Myocyte (in vitro differentiated cells): ENCODE measurements around the gene ANXA9. TPM values are rescaled to one million over a fixed set of nuclear protein-coding genes. Genes with fewer than 3 reads are reported as not detected.
A peak's percentile ranks its signal among the peaks of the same experiment; 100 is the strongest.

Source experiments
- DNase-seq: peaks from one replicate; pipeline ENCODE4 v3.0.0-alpha.2; 2012; ENCODE audit warnings: low read depth
- polyA plus RNA-seq: library from polyadenylated mRNA; unstranded; fragments of >200 nt; gene quantifications from one replicate; pipeline ENCODE4 v1.2.1, GENCODE V29; 2012; ENCODE audit warnings: missing spikeins
- total RNA-seq: library from RNA; depleted of rRNA; stranded (reverse); fragments of >200 nt; gene quantifications from 2 replicates; pipeline ENCODE4 v1.2.3, GENCODE V29; 2014

Gene ANXA9, protein sequence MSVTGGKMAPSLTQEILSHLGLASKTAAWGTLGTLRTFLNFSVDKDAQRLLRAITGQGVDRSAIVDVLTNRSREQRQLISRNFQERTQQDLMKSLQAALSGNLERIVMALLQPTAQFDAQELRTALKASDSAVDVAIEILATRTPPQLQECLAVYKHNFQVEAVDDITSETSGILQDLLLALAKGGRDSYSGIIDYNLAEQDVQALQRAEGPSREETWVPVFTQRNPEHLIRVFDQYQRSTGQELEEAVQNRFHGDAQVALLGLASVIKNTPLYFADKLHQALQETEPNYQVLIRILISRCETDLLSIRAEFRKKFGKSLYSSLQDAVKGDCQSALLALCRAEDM
- not detected in 2 replicates for total RNA-seq
- 1.1 TPM for polyA plus RNA-seq

- no peak for DNase-seq
Observed at GRCh38 chr1:150981805-150982712, at the start of gene ANXA9. Gene ANXA9, plus strand, starts transcription at chr1:150982292. Its CDS starts 814 bp downstream, at chr1:150983106.

GRCh38 chr1:150944856-150945255 lies 37.2 kb upstream of the ANXA9 start:
- DNase-seq: no peak

DNA sequence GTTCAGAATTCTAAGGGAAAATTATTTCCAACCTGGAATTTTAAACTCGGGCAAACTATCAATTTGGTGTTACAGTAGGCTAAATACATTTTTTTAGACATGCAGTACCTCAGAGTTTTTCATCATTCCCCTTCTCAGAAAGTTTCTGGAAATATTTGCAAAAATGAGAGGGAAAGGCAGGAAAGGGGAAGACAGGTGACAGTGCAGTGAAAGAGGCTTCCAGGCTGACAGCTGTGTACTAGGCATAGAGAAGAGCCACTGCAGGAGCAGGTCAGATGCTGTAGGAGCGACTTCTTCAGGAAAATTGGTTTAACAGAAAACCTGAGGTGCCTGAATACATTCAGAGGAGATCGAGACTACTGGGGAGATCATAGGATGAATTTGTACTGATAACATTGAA lies 27.4 kb upstream of the ANXA9 start:
- no peak for DNase-seq

GRCh38 chr1:150955280-150955679 lies 26.8 kb upstream of the ANXA9 start:
- DNase-seq: peak; percentile 5

GRCh38 chr1:150957666-150958065 lies 24.4 kb upstream of the ANXA9 start:
- DNase-seq: no peak

DNA sequence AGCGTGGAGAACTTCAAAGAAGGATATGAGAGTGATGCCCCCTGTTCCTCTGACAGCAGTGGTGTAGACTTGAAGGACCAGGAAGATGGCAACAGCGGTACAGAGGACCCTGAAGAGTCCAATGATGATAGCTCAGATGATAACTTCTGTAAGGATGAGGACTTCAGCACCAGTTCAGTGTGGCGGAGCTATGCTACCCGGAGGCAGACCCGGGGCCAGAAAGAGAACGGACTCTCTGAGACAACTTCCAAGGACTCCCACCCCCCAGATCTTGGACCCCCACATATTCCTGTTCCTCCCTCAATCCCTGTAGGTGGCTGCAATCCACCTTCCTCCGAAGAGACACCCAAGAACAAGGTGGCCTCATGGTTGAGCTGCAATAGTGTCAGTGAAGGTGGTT lies 21.4 kb upstream of the ANXA9 start:
- no peak for DNase-seq

DNA sequence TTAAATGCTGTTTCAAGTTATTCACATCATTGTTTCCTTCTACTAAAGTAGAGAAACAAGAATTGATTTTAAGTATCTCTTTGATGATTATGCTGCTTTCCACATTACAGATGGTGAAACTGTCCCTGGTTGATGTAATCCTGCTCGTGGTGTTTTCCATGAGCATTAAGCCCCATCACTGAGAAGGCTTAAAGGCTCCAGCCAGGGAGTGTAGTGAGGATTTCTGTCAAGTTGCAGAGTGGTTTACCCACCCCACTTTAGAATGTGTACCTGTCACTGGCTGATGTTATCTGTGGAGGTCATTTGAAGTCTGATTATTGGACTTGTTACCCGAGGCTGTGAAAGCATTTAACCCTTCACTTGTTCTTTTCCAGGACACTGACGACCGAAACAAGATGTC lies 20.3 kb upstream of the ANXA9 start:
- no peak for DNase-seq

DNA sequence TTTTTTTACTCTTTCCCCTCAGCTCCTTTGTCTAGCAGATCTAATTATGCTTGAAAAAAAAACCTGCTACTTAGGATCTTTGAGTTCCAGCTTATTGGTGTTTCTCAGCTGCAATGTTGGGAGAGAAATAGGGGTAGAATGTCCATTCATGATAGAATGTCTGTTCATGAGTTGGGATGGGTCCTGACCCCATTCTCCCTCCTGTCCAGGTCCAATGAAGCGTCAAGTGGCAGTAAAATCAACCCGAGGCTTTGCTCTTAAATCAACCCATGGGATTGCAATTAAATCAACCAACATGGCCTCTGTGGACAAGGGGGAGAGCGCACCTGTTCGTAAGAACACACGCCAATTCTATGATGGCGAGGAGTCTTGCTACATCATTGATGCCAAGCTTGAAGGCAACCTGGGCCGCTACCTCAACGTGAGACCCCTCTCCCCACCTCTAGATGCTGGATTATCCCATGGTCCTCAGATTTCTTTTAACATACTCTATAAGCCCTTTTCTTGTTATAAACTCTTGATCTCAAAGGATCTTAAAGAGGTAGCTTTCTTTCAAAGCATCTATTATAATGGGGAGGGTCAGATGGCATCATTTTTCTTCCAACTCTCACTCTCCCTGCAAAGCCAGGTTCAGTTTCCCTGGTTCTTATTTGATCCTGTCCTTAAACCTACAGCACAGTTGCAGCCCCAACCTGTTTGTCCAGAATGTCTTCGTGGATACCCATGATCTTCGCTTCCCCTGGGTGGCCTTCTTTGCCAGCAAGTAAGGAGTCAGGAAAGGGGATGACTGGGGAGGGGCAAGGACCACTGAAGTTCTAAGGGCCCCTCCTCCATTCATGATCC lies 18.6 kb upstream of the ANXA9 start:
- DNase-seq: no peak

DNA sequence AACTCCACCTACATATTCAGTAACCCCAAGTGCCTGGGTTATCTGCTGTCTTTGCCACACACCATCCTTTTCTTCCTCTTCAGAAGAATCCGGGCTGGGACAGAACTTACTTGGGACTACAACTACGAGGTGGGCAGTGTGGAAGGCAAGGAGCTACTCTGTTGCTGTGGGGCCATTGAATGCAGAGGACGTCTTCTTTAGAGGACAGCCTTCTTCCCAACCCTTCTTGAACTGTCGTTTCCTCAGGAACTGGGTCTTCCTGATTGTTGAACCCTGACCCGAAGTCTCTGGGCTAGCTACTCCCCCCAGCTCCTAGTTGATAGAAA lies 18.0 kb upstream of the ANXA9 start:
- no peak for DNase-seq

DNA sequence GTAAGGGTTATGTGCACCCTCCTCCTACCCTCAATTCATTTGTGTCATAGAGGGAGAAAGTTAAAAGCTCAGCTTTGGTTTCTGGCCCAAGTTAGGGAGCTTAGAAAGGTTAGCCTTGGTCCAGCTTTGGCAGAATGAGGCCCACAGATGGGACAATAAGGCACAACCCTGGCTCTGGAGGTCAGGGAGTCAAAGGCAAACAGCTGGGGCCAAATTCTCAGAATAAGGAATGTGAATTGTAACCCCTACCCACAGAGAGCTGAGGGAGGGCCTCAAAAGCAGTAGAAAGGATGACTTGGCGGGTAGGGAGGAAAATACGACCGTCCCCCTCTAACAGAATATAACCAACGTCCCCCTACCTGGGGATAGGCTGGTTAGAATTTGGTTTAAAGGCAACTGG lies 16.5 kb upstream of the ANXA9 start:
- DNase-seq: no peak

GRCh38 chr1:150966011-150966410 lies 16.1 kb upstream of the ANXA9 start:
- DNase-seq: no peak

DNA sequence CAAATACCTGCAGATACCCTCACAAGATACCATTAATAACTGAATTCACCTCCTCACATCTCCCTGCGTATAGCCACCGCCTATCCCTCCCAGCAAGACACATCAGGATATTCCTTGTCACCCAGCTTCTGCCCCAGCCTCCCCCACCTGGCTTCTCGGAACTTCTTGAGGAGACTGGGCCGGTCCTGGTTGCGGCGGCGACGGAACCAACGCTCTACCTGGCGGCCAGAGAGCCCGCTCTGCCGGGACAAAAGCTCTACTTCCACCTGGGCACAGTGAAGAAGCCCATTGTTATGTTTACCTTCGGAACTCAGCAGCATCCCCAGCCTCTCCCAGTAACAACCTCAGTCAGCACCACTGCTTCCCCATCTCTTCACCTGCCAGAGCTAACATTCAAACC lies 14.2 kb upstream of the ANXA9 start:
- DNase-seq: no peak

DNA sequence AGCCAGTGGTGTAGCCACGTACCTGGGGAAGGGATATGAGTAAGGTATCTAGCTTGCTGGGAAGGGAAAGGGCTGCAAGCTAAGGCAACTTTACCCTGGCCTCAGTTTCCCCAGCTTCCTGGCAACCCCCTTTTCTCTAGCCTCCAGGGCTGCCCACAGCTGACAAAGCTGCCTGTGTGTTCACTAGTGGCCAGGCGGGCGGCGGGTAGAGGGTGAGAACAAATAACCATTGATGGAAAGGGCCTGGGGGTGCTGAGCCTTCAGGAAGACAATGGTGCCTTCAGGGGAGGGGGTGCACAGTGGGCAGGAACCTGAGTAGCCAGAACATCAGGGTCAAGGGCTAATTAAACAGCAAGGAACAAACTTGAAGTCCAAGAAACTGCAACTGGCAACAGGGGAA lies 13.6 kb upstream of the ANXA9 start:
- DNase-seq: no peak

- no peak for DNase-seq
Observed at GRCh38 chr1:150969626-150970025, 12.5 kb upstream of the ANXA9 start.

DNA sequence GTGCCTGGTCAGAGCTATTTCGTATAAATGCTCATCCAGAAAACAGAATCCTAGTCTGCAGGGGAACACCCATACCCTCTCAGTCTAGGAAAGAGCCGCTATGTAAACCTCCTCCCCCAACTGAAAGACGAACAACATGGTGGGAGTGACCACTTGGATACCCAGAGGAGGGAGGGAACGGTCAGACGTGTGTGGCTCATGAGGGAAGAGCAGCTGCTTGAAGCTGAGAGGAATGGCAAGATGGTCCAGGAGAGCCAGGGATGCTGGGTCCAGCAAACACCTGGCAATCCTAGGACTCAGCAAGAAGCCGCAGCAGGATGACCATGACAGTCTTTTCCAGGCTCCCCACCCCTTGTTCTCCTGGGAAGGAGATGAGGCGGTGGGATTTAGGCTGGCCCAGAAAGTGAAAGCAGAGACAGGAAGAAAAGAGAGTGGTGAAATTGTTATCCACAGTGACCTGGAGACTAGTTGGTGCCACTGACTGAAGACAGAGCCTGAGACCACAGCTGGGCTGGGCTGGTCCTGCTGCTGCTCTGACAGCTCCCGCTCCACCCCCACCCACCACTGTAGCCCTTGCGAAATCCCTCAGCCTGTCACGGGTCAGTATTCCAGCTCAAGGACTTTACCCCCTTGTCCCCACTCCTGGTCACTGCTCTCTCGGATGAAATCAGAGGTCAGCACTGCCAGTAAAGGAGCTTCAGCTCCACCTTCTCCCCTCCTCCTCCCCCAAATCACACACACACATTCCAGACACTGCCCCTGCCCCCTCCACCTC lies 11.1 kb upstream of the ANXA9 start:
- peak; percentile 68 for DNase-seq

GRCh38 chr1:150971583-150972416 lies 10.3 kb upstream of the ANXA9 start:
- DNase-seq: peak; percentile 44

GRCh38 chr1:150972417-150972940 lies 9.6 kb upstream of the ANXA9 start:
- peak; percentile 43 for DNase-seq

DNA sequence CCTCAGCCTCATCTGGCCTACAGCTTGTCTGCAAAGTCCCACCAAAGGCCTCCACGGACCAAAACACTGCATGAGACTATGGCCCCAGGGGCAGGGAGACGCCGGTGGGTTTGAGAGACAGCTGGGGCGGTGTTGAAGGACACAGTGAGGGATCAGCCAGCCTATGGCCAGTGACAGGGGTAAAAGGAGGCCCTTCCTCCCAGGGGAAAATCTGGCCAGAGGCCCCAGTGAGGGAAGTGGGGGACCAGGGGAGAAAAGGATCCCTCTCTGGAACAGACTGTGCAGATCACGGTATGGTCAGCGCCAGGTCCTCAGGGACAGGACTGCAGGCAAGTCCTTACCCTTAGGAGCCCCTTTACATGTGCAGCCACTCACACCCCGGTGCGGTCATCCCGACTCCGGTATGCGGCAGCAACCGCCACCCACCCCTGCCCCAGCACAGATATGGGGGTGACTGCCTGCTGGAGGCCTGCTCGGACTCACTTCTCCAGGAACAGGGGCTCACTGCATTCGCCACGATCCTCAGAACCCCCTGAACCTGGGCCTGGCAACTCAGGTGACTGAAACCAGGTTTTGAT lies 8.7 kb upstream of the ANXA9 start:
- DNase-seq: no peak

DNA sequence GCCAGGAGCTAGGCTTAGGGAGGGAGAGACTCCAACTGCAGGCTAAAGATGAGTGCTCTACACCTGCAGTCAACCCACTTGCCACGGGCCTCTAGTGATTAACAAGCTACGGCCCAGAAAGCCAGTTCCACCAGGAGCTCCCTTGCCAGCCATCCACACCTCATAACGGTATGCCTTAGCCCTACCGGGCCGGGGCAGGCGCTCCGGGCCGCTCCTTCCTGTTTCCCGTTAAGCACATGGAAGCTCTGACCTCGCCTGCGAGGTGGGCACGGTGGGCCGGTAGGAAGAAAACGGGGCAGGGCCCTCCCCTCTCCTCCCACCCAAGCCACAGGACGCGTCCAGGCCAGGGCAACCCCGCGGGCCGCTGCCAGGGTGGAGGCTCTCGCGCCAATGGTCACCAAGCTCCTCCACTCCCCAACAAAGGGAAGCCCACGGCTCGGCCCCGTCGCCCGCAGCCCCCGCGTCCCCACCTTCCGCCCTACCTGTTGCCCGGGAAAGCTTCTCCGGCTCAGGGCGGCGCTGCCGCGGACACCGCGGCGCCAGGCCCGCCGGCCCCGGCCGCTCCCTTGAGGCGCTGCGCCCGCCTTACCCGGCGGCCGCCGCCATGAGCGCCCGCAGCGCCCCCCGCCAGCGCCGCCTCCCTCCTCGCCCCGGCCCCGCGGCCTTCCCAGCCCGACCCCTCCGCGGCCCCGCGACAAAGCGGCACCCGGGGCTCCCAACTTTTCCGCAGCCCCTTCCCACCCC lies 8.1 kb upstream of the ANXA9 start:
- peak; percentile 32 for DNase-seq
